GM21825 (cell line): ENCODE data around the gene KCNH1.

Experiments used
- ATAC-seq: cut with Tn5 transposase; IDR thresholded peaks from one replicate; pipeline ENCODE4 v1.9.1; 2021; ENCODE audit warnings: mild to moderate bottlenecking, moderate library complexity; ENCODE audit not compliant: unreplicated experiment

The KCNH1 gene

DNA sequence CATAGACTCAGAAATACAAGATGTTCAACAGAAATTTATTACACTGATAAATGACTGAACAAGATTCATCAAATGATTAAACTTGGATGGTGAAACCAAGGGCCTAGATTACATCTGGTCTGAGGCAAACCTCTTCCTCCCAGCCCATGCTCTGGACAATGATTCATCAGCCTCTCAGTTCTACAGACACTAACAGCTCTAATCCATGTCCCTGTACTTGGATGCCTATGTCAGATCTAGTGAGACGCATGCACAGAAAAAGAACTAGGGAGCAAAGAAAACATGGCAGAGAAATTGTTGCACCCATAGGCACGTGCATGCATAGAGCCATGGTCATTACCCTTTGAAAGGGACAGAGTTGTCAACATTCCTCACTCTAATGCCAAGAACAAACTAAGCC lies 250.1 kb downstream of the KCNH1 start:
- no peak for ATAC-seq

DNA sequence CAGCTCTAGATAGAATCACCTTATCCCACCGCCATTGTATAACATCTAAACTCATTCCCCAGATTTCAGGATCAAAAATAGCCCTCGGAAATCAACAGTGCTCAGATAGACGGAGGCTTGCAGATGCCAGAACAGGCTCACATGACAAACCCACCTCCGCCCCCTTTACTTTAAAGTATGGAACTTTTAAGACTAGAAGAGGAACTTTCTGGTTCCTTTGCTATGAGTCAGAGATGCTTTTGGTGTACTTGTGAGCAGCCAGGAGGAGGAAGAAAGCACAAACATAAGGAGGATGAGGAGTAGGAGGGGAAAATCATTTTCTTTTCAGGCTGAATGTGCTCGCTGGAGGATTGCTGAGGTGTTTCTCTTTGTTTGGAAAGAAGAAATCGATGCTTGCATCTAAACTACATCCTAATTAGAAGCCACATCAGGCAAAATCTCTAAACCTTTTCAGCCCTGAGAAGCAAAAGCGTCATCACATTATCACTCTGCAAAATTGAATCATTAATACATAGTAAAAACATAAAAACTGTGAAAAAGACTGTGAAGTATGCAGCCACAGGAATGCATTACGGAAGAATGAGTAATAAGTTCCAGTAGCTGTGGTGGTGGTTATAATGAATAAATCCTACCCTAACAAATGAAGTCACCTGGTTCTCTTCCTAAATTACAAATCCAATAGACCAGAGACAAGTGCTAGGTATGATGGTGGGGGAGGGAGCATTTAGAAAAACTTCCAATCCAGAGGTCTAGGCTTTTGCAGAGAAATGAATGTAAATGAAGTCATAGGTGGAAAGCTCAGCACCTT lies 251.3 kb downstream of the KCNH1 start:
- ATAC-seq = no peak

DNA sequence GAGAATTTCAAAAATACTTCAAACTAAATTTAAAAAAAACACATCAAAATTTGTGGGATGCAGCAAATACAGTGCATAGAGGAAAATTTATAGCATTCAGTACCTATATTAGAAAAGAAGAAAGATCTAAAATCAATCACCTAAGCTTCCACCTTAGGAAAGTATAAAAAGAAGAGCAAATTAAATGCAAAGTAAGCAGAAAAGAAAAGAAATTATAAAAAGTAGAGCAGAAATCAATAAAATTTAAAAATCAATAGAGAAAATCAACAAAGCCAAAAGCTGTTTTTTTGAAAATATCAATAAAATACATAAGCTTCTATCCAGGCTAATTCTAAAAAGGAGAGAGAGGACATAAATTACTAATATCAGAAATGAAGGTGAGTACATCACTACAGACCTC lies 255.4 kb downstream of the KCNH1 start:
- ATAC-seq = no peak

DNA sequence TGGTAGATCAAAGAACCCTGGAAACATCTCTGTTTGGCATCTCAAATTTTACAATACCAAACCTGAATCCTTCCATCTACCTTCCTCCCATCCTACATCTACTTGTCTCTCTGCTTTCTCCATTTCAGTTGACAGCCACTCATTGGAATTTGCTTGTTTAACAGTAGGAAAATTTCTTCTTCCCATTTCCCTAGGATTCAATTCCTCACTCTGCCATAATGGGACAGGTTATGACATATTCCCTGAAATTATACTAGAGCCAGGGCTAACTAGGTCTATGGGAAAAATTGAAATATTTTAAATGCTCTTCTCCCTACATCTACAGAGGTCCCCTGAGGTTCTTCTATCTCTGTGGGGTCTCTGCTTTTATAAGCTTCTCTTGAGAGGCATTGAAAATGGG lies 257.7 kb downstream of the KCNH1 start:
- no peak for ATAC-seq

DNA sequence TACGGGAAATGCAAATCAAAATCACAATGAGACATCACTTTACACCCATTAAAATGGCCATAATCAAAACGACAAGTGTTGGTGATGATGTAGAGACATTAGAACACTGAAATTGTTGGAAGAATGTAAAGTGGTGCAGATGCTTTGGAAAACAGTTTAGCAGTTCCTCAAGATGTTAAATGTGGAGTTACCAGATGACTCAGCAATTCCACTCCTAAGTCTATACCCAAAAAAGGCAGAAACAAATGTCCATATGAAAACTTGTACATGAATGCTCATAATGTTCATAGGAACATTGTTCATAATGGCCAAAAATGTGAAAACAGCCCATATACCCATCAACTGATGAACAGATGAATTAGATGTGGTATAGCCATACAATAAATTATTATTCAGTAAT lies 267.4 kb downstream of the KCNH1 start:
- no peak for ATAC-seq

DNA sequence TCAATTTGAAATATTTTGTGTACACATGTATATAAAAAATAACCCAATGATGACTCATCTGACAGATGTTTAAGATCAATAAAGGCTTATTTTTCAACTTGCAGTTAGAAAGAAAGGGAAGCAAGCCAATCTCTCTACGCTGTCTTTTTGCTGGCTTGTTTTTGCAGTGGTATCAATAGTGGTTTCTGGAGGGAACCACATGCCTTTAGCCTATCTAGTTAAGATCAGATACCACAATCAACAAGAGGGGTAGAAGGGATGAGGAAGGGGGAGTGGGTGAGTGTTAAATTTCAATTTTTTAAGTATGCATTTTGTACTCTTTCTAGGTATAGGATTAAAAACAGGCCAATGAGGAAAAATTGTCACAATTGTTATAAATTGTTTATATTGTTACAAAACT lies 276.2 kb downstream of the KCNH1 start:
- no peak for ATAC-seq

DNA sequence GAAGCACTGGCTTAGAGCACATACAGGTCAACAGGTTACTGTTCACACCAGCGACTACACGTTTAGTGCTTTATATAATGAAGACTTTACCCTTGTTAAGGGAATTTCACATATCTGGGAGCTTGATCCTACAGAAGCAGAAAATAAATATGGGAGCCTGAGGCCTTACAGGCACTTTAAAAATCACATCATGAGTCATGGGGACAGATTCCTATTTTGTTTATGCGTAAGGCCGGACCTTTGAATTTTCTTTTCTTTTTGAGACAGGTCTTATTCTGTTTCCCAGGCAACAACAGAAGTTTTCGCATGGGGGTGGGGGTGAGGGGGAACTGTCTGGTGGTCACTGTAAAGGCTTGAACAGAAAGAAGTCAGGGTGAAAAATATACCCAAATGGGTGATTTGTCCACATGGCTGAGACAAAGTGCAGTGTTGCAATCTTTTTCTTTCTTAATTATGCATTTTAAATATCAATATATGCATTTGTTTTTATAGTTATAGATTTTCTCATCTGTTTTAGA lies 276.7 kb downstream of the KCNH1 start:
- no peak for ATAC-seq

DNA sequence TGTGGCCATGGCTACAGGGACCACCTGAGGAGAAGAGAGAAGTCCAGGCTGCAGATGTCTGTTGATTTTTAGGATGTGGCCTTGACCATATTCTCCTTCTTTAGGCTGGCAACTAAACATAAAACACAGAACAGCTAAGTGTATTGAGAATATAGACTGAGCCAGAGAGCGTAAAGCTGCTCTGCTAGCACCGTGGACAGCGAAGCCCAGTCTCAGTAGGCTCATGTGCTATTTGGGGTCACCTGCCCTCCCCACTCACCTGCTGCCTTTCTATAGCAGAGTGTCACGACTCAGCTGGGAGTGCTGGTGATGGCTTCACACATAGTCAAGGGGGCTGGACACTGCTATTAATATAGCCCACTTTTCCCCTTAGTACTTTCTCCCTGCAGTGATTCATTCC lies 278.5 kb downstream of the KCNH1 start:
- no peak for ATAC-seq

DNA sequence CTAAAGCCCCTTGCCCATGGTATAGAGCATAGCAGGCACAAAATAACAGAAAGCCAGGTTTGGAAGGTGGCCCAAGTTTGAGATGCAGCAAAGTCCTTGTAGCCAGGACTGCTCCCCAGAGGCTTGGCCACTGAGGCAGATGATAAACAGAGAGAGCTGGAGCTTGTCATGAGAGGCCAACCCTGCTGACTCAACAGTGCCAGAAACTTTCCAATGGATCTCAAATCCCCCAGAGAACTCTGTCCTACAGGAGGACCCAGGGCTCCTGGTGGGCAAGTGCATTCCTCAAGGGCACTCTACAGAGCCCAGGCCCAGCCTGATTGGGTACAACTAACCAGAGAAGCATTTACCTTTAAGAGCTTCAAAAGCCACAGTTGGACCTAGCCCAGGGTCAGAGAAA lies 280.7 kb downstream of the KCNH1 start:
- no peak for ATAC-seq

DNA sequence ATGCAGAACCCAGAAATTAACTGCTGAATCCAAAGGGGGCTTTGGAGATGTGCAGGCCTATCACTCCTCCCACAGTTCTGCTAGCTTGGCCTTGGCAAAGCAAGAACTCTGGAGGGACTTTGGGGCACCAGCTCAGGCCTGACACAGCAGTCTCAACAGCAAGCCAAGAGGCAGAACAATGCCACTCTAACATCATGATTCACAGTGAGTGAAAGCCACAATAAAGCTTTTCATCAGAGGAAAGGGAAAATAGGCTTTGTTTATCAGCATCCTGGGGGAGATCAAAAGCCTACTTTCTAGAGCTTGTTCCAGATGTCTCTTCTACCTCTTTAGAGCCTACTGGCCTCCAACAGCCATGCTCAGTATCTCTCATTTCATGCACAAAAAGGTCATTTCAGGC lies 283.4 kb downstream of the KCNH1 start:
- ATAC-seq = no peak

DNA sequence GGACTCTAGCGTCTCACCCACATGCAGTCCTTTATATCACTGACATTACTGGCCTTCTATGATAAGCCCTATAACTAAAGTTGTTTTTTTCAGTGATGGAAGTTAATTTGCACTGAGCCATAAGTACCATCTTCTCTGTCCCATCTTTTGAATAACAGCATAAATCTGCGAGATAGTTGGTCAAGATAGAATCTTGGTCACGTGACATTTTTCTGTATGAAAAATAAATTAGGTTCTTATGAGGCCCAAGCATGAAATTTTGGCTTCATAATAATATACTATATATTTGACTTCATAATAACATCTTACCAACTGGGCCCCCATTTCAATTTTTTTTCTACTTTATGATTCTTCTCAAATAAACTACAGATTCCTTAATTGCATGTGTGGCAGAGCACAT lies 285.5 kb downstream of the KCNH1 start:
- no peak for ATAC-seq

DNA sequence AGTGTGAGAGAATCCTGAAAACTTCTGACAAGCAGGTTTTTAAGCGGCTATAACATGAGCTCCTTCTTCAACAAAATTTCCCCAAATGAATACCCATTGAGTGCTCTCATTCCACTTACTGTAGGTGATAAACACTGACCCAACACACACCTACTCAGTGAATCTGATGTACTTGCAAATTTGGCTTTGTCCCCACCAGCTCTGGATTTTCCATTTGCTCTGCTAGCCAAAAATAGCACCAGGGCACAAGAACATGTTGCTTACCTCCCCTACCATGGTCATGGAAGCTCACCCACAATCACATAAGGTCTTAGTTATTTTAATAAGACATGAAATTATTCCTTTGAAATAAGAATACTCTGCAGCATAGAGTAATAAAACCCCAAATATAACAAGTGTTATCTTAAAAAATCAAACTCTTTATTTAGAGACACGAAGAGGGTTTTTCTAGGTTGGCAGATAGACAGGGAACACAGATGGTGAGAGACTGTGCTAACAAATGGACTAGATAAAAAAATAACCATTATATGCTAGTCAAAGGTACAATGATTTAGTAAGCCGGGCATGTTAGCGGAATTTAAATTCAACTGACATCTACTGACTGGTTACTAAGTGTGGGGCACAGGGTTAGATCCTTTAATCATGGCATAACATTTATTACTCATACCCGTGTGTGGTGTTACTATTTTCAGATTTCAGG lies 291.9 kb downstream of the KCNH1 start:
- ATAC-seq = no peak

DNA sequence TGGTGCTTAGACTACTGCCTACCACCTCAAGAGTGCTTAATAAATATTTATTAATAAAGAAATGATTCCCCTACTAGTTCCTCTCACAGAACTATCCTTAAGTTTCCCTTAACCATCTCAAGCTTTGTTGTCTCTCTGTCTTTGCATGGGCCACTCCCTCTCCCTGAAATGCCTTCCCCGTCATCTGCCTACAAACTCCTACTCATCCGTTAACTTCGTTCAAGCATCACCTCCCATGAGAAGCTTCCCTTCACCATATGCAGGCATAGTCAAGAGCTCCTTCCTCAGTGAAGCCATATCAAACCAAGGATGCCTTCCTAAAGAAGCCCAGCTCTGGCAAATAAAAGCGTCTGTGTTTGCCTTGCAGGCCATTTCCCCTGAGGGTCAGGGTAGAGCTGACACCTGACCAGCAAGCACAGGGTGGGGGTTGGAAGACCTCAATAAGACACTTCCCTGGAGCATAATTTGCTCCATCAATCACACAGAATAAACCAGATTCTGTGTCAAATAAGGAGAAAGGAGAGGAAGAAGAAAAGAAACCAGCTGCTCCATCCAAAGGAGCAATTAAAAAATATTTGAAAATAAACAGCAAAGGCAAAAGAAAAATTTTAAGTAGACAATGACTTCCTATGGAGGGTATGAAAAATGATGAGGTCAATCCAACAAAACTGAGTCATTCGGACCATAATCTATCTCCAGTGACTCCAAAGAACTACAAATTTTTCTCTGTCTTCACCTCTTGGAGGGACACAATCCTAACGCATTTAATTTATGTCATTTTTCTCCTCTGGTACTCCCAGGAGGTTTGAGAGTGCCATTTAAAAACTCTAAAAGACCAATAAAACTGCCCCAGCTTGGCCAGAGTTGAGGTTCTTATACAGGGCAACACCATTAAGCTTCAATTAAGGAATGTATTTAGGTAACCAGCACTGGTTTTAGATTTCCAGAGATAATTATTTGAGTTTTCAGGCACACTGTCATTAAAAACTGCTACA lies 303.6 kb downstream of the KCNH1 start:
- no peak for ATAC-seq

DNA sequence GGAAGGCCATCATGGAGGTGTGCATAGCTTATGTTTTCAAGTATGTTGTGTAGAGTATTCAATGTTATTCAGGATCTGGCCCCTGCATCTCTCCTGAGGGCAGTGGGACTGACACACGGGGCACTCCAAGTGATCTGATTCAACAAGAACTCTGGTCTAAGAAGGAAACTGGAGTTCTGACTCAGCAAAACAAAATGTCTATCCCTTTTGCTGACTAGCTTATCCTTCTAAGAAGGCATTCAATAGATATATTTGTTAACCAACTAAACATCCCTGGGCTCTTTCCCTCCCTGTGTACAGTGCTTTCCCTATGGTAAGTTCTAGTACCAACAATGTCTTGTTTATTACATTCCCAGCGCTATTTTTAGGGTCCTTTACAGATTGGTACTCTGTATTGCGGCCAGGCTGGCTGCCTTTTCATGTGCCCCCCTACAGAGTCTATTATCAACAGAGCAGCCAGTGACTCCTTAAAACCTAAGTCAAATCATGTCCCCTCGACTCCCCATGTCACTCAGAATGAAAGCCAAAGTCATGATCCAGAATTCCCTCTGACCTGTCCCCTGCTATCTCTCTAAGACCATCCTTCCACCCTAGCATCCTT lies 304.9 kb downstream of the KCNH1 start:
- no peak for ATAC-seq

DNA sequence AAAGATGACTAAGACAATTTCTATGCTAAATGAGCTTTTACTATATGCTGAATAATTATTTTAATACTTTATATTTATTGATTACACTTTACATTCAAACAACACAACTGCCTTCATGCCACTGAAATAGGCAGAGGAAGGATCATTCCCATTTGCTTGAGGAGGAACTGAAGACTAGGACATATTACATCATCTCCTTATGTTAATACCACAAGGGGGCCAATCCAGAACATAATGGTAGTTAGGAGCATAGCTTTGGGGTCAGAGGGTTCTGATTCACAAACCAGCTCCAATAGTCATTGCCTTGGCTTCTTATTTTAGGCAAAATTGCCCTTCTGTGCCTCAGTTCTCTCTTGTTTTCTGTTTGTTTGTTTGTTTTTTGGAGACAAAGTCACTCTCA lies 306.5 kb downstream of the KCNH1 start:
- no peak for ATAC-seq

DNA sequence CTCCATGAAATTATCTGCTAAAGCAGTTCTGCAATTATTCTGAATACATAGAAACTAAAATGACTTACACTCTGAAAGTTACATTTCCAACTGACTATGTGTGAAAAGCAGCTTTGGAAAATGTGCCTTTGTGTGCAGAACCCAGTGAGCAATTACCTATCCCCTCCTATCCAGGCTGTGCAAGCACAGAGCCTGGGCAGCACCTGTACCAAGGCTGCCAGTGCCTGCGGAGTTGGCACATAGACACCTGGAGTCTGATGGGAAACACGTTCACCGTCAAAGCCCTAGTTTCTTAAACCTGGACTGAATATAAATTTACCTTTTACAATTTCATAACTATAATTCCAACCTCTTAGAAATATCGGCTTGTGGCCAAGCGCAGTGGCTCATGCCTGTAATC lies 307.3 kb downstream of the KCNH1 start:
- no peak for ATAC-seq

DNA sequence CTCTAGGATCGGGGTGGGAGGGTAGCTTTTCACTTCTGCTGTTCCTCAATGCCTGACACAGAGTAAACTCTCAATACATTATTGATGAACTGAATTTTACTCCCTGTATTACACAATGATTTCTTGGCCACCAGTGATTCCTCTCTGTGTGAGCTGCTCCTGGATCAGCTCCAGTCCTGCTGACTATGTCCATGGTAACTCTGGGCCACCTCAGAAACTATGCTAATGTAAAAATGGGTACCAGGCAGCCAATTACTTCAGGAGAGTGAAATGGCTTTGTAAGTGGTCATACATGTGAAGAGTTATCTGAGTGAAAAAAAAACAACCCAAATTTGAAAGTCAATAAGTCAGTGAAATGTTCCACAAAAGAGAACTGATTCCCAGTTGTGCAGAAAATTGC lies 311.0 kb downstream of the KCNH1 start:
- ATAC-seq = no peak

DNA sequence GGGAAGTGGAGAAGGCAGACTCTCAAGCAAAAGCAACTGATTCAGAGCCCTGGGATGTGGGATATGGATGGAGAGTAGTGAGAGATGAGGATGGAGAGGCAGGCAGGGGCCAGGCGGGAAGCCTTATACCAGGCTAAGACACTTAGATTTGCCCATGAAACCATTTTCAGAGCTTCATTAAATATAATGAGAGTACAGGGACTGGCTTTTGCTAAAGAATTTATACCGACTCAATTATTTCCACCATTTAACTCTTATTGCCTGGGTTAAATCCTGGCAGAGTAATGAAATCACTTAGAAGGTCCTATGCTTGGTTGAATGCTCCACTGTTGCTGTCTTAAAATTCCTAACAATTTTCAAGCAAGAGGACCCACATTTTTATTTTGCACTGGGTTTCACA lies 311.7 kb downstream of the KCNH1 start:
- no peak for ATAC-seq

DNA sequence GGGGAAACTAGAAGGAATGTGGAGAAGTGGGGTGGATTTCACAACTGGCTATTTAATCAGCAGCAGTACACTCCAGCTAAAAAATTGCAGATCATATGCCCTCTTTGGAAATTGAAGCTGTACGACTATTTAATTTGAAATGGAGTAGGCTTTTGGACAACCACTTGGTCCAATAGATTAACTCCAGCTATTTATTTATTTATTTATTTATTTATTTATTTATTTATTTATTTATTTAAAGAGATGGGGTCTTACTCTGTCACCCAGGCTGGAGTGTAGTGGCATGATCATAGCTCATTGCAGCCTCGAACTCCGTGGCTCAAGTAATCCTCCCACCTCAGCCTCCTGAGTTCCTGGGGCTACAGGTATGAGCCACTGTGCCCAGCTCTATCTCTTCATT lies 312.3 kb downstream of the KCNH1 start:
- no peak for ATAC-seq

DNA sequence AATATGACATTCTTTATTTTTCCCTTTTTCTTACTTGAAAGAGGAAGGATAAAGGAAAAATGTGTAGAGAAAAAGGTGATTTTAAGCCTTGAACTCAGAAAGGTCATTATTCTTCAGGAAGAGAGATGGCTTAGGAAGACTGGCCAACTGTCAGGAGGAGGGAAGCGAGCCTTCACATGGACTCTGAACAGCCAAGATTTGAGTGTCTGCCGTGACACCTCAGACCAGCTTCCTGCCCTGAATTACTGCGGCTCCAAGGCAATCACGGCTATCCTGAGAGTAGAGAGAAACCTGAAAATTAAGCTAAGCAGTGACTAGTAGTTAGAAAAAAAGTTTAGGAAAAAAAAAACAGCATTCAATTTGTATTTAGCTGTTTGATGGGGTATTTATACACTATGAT lies 314.7 kb downstream of the KCNH1 start:
- ATAC-seq = no peak
